ENCODE measurements around the gene RPRM. TPM values are rescaled to one million over a fixed set of nuclear protein-coding genes. Genes with fewer than 3 reads are reported as not detected.

The RPRM gene
- total and polyA plus RNA-seq, 2 of the 13 experiments (the other 11 are each of a cell fraction or from before 2014, with no cell fraction given) = not detected

GRCh38 chr2:153478289-153479261 is at the start of gene RPRM (continued):
- TF ChIP-seq ZNF407 (CRISPR knock-in tag; IDR thresholded peaks at IDR 0.05; ENCODE audit: not compliant biosample characterization) = peak; percentile 40
- TF ChIP-seq ZNF260 (CRISPR knock-in tag; IDR thresholded peaks at IDR 0.05; ENCODE audit: borderline replicate concordance, low read depth) = no peak
- TF ChIP-seq ZNF629 (CRISPR knock-in tag; conservative IDR thresholded peaks at IDR 0.05) = 0 out of 2 replicates have a peak, but pooled peaks have one; percentile 15
- TF ChIP-seq ZNF282 (IDR thresholded peaks at IDR 0.05; ENCODE audit: partially characterized antibody) = no peak
- TF ChIP-seq SPEN (CRISPR knock-in tag; IDR thresholded peaks at IDR 0.05; ENCODE audit: low read depth) = no peak; the same call in none of the 2 replicates
- TF ChIP-seq CAMTA2 (CRISPR knock-in tag; IDR thresholded peaks at IDR 0.05; ENCODE audit: borderline replicate concordance) = peak; percentile 96; the same call in 1 of the 2 replicates
- TF ChIP-seq ZFP82 (CRISPR knock-in tag; IDR thresholded peaks at IDR 0.05; ENCODE audit: borderline replicate concordance) = no peak
- no peak for TF ChIP-seq THAP7 (CRISPR knock-in tag; IDR thresholded peaks at IDR 0.05)
- no peak for TF ChIP-seq RAD51 (IDR thresholded peaks at IDR 0.05; ENCODE audit: borderline replicate concordance)
- TF ChIP-seq GMEB2 (CRISPR knock-in tag; IDR thresholded peaks at IDR 0.05; ENCODE audit: low read depth) = no peak
- peak; percentile 56; the same call in 1 of the 2 replicates for TF ChIP-seq MAX (IDR thresholded peaks at IDR 0.05)
- no peak for TF ChIP-seq FIP1L1 (IDR thresholded peaks at IDR 0.05; ENCODE audit: borderline replicate concordance, insufficient read depth, low read depth, low read length)
- TF ChIP-seq SP4 (CRISPR knock-in tag; IDR thresholded peaks at IDR 0.05) = no peak
- no peak for TF ChIP-seq ZMYM2 (CRISPR knock-in tag; IDR thresholded peaks at IDR 0.05)
- TF ChIP-seq ZNF18 (CRISPR knock-in tag; IDR thresholded peaks at IDR 0.05; ENCODE audit: insufficient replicate concordance) = no peak

Data from HepG2 (cell line).